Measurements from ENCODE around the gene RPS6KC1.
"Not testable (repeated sequence)": the region's sequence is repeated elsewhere in the genome, so short reads cannot be mapped to it uniquely, and the experiment has no call there.

RPS6KC1 gene

GRCh38 chr1:213194383-213194782 lies 143.3 kb downstream of the RPS6KC1 start:
- DNase-seq (ENCODE audit: insufficient read length, low spot score) (no peak), FAIRE-seq (no peak)
- no peak for TF ChIP-seq POU2F2 (IDR thresholded peaks at IDR 0.05; ENCODE audit: low read depth, low read length)
- TF ChIP-seq SPI1 (IDR thresholded peaks at IDR 0.05; ENCODE audit: low read depth, low read length), result no peak
- no peak for TF ChIP-seq TAF1 (IDR thresholded peaks at IDR 0.05; ENCODE audit: low read depth, low read length)
- TF ChIP-seq POLR2A (IDR thresholded peaks at IDR 0.05; ENCODE audit: low read depth, low read length), result no peak
- no peak for TF ChIP-seq POLR2AphosphoS5 (IDR thresholded peaks at IDR 0.05; ENCODE audit: low read depth, low read length)
- no peak for TF ChIP-seq PAX5 (IDR thresholded peaks at IDR 0.05; ENCODE audit: insufficient read depth, low read length, severe bottlenecking)

- DNase-seq (ENCODE audit: insufficient read length, low spot score), result no peak
- TF ChIP-seq SPI1 (IDR thresholded peaks at IDR 0.05; ENCODE audit: low read depth, low read length), result no peak
- TF ChIP-seq POU2F2 (IDR thresholded peaks at IDR 0.05; ENCODE audit: low read depth, low read length), result no peak
- TF ChIP-seq TAF1 (IDR thresholded peaks at IDR 0.05; ENCODE audit: low read depth, low read length), result no peak
- no peak for TF ChIP-seq PAX5 (IDR thresholded peaks at IDR 0.05; ENCODE audit: insufficient read depth, low read length, severe bottlenecking)
- TF ChIP-seq POLR2AphosphoS5 (IDR thresholded peaks at IDR 0.05; ENCODE audit: low read depth, low read length), result no peak
- TF ChIP-seq POLR2A (IDR thresholded peaks at IDR 0.05; ENCODE audit: low read depth, low read length), result no peak
- no peak for FAIRE-seq
Observed at GRCh38 chr1:213194855-213195254, 143.8 kb downstream of the RPS6KC1 start.

- FAIRE-seq; DNase-seq (ENCODE audit: insufficient read length, low spot score): not testable (repeated sequence)
Observed at GRCh38 chr1:213196328-213197054, 145.4 kb downstream of the RPS6KC1 start.

GRCh38 chr1:213200630-213201029 lies 149.6 kb downstream of the RPS6KC1 start:
- no peak for DNase-seq (ENCODE audit: insufficient read length, low spot score)
- no peak for TF ChIP-seq POU2F2 (IDR thresholded peaks at IDR 0.05; ENCODE audit: low read depth, low read length)
- TF ChIP-seq POLR2AphosphoS5 (IDR thresholded peaks at IDR 0.05; ENCODE audit: low read depth, low read length), result no peak
- TF ChIP-seq PAX5 (IDR thresholded peaks at IDR 0.05; ENCODE audit: insufficient read depth, low read length, severe bottlenecking), result no peak
- TF ChIP-seq POLR2A (IDR thresholded peaks at IDR 0.05; ENCODE audit: low read depth, low read length), result no peak
- no peak for TF ChIP-seq SPI1 (IDR thresholded peaks at IDR 0.05; ENCODE audit: low read depth, low read length)
- TF ChIP-seq TAF1 (IDR thresholded peaks at IDR 0.05; ENCODE audit: low read depth, low read length), result no peak
- no peak for FAIRE-seq

- TF ChIP-seq SPI1 (IDR thresholded peaks at IDR 0.05; ENCODE audit: low read depth, low read length) (no peak), TAF1 (IDR thresholded peaks at IDR 0.05; ENCODE audit: low read depth, low read length) (no peak), POLR2AphosphoS5 (IDR thresholded peaks at IDR 0.05; ENCODE audit: low read depth, low read length) (no peak), POLR2A (IDR thresholded peaks at IDR 0.05; ENCODE audit: low read depth, low read length) (no peak), POU2F2 (IDR thresholded peaks at IDR 0.05; ENCODE audit: low read depth, low read length) (no peak), PAX5 (IDR thresholded peaks at IDR 0.05; ENCODE audit: insufficient read depth, low read length, severe bottlenecking) (no peak)
- DNase-seq (ENCODE audit: insufficient read length, low spot score) (no peak), FAIRE-seq (peak; percentile 23)
Observed at GRCh38 chr1:213201380-213202155, 150.5 kb downstream of the RPS6KC1 start.

- FAIRE-seq (no peak), DNase-seq (ENCODE audit: insufficient read length, low spot score) (no peak)
- TF ChIP-seq POLR2A (IDR thresholded peaks at IDR 0.05; ENCODE audit: low read depth, low read length) (no peak), POU2F2 (IDR thresholded peaks at IDR 0.05; ENCODE audit: low read depth, low read length) (no peak), TAF1 (IDR thresholded peaks at IDR 0.05; ENCODE audit: low read depth, low read length) (no peak), POLR2AphosphoS5 (IDR thresholded peaks at IDR 0.05; ENCODE audit: low read depth, low read length) (no peak), PAX5 (IDR thresholded peaks at IDR 0.05; ENCODE audit: insufficient read depth, low read length, severe bottlenecking) (no peak), SPI1 (IDR thresholded peaks at IDR 0.05; ENCODE audit: low read depth, low read length) (no peak)
Observed at GRCh38 chr1:213211201-213211600, 160.2 kb downstream of the RPS6KC1 start.

- FAIRE-seq, result not testable (repeated sequence)
Observed at GRCh38 chr1:213219076-213219475, 168.0 kb downstream of the RPS6KC1 start.

GRCh38 chr1:213221209-213221608 lies 170.2 kb downstream of the RPS6KC1 start:
- TF ChIP-seq PAX5 (IDR thresholded peaks at IDR 0.05; ENCODE audit: insufficient read depth, low read length, severe bottlenecking) (no peak), SPI1 (IDR thresholded peaks at IDR 0.05; ENCODE audit: low read depth, low read length) (no peak), POLR2AphosphoS5 (IDR thresholded peaks at IDR 0.05; ENCODE audit: low read depth, low read length) (no peak), POLR2A (IDR thresholded peaks at IDR 0.05; ENCODE audit: low read depth, low read length) (no peak), POU2F2 (IDR thresholded peaks at IDR 0.05; ENCODE audit: low read depth, low read length) (no peak), TAF1 (IDR thresholded peaks at IDR 0.05; ENCODE audit: low read depth, low read length) (no peak)
- no peak for DNase-seq (ENCODE audit: insufficient read length, low spot score)
- FAIRE-seq, result no peak

More at GRCh38 chr1:213219076-213219475, 168.0 kb downstream of the RPS6KC1 start:
- DNase-seq (ENCODE audit: insufficient read length, low spot score), result not testable (repeated sequence)

- no peak for DNase-seq (ENCODE audit: insufficient read length, low spot score)
- no peak for FAIRE-seq
- TF ChIP-seq TAF1 (IDR thresholded peaks at IDR 0.05; ENCODE audit: low read depth, low read length) (no peak), PAX5 (IDR thresholded peaks at IDR 0.05; ENCODE audit: insufficient read depth, low read length, severe bottlenecking) (no peak), POLR2A (IDR thresholded peaks at IDR 0.05; ENCODE audit: low read depth, low read length) (no peak), POLR2AphosphoS5 (IDR thresholded peaks at IDR 0.05; ENCODE audit: low read depth, low read length) (no peak), SPI1 (IDR thresholded peaks at IDR 0.05; ENCODE audit: low read depth, low read length) (no peak), POU2F2 (IDR thresholded peaks at IDR 0.05; ENCODE audit: low read depth, low read length) (no peak)
Observed at GRCh38 chr1:213227458-213227857, 176.4 kb downstream of the RPS6KC1 start.

- TF ChIP-seq POLR2A (IDR thresholded peaks at IDR 0.05; ENCODE audit: low read depth, low read length), result no peak
- TF ChIP-seq PAX5 (IDR thresholded peaks at IDR 0.05; ENCODE audit: insufficient read depth, low read length, severe bottlenecking), result no peak
- no peak for TF ChIP-seq POLR2AphosphoS5 (IDR thresholded peaks at IDR 0.05; ENCODE audit: low read depth, low read length)
- TF ChIP-seq SPI1 (IDR thresholded peaks at IDR 0.05; ENCODE audit: low read depth, low read length), result no peak
- no peak for TF ChIP-seq TAF1 (IDR thresholded peaks at IDR 0.05; ENCODE audit: low read depth, low read length)
- TF ChIP-seq POU2F2 (IDR thresholded peaks at IDR 0.05; ENCODE audit: low read depth, low read length), result no peak
- FAIRE-seq (no peak), DNase-seq (ENCODE audit: insufficient read length, low spot score) (no peak)
Observed at GRCh38 chr1:213231795-213232231, 180.8 kb downstream of the RPS6KC1 start.

Data from GM12891 (cell line).